HepG2 (cell line): ENCODE measurements around the gene SLC39A8. TPM values are rescaled to one million over a fixed set of nuclear protein-coding genes. Genes with fewer than 3 reads are reported as not detected.
A peak's percentile ranks its signal among the peaks of the same experiment; 100 is the strongest.

Source experiments
- ATAC-seq: fragments of 200-7000 bp; cut with Tn5 transposase; 3 replicates; pipeline ENCODE4 v1.9.1; 2020; ENCODE audit warnings: mild to moderate bottlenecking, moderate library complexity
- BruUV-seq: library from RNA; stranded (reverse); fragments of 400-500 nt; replicated peaks from 2 replicates; lab custom pipeline; 2021; lab: Mats Ljungman, UMichigan
- CTCF ChIA-PET: fragments of 300-600 bp; formaldehyde crosslinking; extraction: SDS; loops from one replicate; lab custom pipeline; 2021; ENCODE audit warnings: low total read pairs, inconsistent platforms, low intra/inter-chr PET ratio; lab: Yijun Ruan, JAX
- POLR2A ChIA-PET: fragments of 350-600 bp; sonication (Branson Sonifier 250); formaldehyde crosslinking; loops from one replicate; lab custom pipeline; 2020; ENCODE audit warnings: antibody characterized with exemption, inconsistent platforms; lab: Yijun Ruan, JAX
- DNase-seq: peaks from one replicate; pipeline ENCODE4 v3.0.0-alpha.2; 2015; ENCODE audit warnings: low spot score
- FAIRE-seq: peaks from 3 replicates; lab custom pipeline; 2011; peaks lifted over from hg19 to GRCh38; lab: Jason Lieb, UNC
- H2AFZ ChIP-seq: one replicate; pipeline ENCODE4 v1.6.1; 2011; ENCODE audit warnings: low read length, inconsistent platforms
- H3K27ac ChIP-seq: fragments of 300-600 bp; 3 replicates; pipeline ENCODE4 v1.8.0; 2011; ENCODE audit warnings: mixed run types, mild to moderate bottlenecking, mixed read lengths, low read length, inconsistent platforms; ENCODE audit not compliant: insufficient read depth; ENCODE audit errors: extremely low read length
- H3K27me3 ChIP-seq, 2 experiments: fragments of 200-600 bp in 1 of 2; 2 replicates in 1 of 2; 3 replicates in 1 of 2; pipeline versions ENCODE4 v1.6.0 to v1.8.0; 2011; ENCODE audit warnings: low read length in 2 of 2, mild to moderate bottlenecking in 2 of 2, moderate library complexity in 2 of 2, inconsistent platforms in 1 of 2; ENCODE audit not compliant: insufficient read depth in 2 of 2, control insufficient read depth in 1 of 2
- H3K36me3 ChIP-seq, 2 experiments: fragments of 200-600 bp in 1 of 2; replicated peaks in 1 of 2; 2 replicates in 1 of 2; 3 replicates in 1 of 2; pipeline versions ENCODE4 v1.5.1 to v1.8.0; 2011; ENCODE audit warnings: low read length in 2 of 2, inconsistent platforms in 1 of 2; ENCODE audit not compliant: insufficient read depth in 2 of 2, control insufficient read depth in 1 of 2
- H3K4me1 ChIP-seq: 2 replicates; pipeline ENCODE4 v1.5.1; 2012; ENCODE audit warnings: low read length, inconsistent platforms; ENCODE audit not compliant: insufficient read depth
- H3K4me2 ChIP-seq: 2 replicates; pipeline ENCODE4 v1.6.0; 2011; ENCODE audit warnings: low read depth, low read length, inconsistent platforms
- H3K4me3 ChIP-seq, 3 experiments: fragments of 200-600 bp in 1 of 3; sonication (generic), shearing (Covaris generic) in 1 of 3; replicated peaks in 1 of 3; 2 replicates each; pipeline ENCODE4 v1.5.1; 2011 to 2016; ENCODE audit warnings: low read length in 3 of 3, inconsistent platforms in 2 of 3, low read depth in 2 of 3, mild to moderate bottlenecking in 2 of 3, control low read depth in 1 of 3, mixed read lengths in 1 of 3; ENCODE audit not compliant: insufficient read depth in 1 of 3
- H3K79me2 ChIP-seq: one replicate; pipeline ENCODE4 v1.6.1; 2011; ENCODE audit warnings: low read length, inconsistent platforms; ENCODE audit not compliant: insufficient read depth
- H3K9ac ChIP-seq: 2 replicates; pipeline ENCODE4 v1.6.0; 2011; ENCODE audit warnings: mild to moderate bottlenecking, low read depth, low read length, inconsistent platforms; ENCODE audit not compliant: insufficient read depth
- H3K9me3 ChIP-seq: 2 replicates; pipeline ENCODE4 v1.5.1; 2012; ENCODE audit warnings: mild to moderate bottlenecking, low read length
- H4K20me1 ChIP-seq: 2 replicates; pipeline ENCODE4 v1.6.0; 2011; ENCODE audit warnings: inconsistent platforms, mild to moderate bottlenecking, low read length, moderate library complexity; ENCODE audit not compliant: insufficient read depth
- BRD4 ChIP-seq: sonication (generic); formaldehyde crosslinking; IDR thresholded peaks from 2 replicates; pipeline ENCODE4 v1.4.0; 2020; ENCODE audit warnings: missing genetic modification reagents
- GTF3A ChIP-seq: sonication (generic); formaldehyde crosslinking; conservative IDR thresholded peaks from 2 replicates; pipeline ENCODE4 v1.4.0; 2020; ENCODE audit warnings: mild to moderate bottlenecking, missing genetic modification reagents
- KAT7 ChIP-seq: IDR thresholded peaks from 2 replicates; pipeline ENCODE4 v1.6.1; 2018; ENCODE audit warnings: borderline replicate concordance, missing compliant biosample characterization
- KLF15 ChIP-seq: sonication (generic); formaldehyde crosslinking; IDR thresholded peaks from 2 replicates; pipeline ENCODE4 v1.8.1; 2023; ENCODE audit warnings: borderline replicate concordance, mild to moderate bottlenecking, inconsistent platforms, missing genetic modification reagents, mixed read lengths
- MEIS1 ChIP-seq: sonication (generic); formaldehyde crosslinking; IDR thresholded peaks from 2 replicates; pipeline ENCODE4 v1.9.0; 2021; ENCODE audit warnings: mild to moderate bottlenecking, missing genetic modification reagents, moderate library complexity, borderline replicate concordance
- NPAS2 ChIP-seq: sonication (generic); formaldehyde crosslinking; IDR thresholded peaks from 2 replicates; pipeline ENCODE4 v1.8.0; 2022; ENCODE audit warnings: mild to moderate bottlenecking, missing genetic modification reagents, borderline replicate concordance
- PAX8 ChIP-seq: sonication (generic); formaldehyde crosslinking; IDR thresholded peaks from 2 replicates; pipeline ENCODE4 v1.8.0; 2022; ENCODE audit warnings: mild to moderate bottlenecking, missing genetic modification reagents, borderline replicate concordance
- PITX1 ChIP-seq: sonication (generic); formaldehyde crosslinking; IDR thresholded peaks from 2 replicates; pipeline ENCODE4 v1.5.1; 2020; ENCODE audit warnings: mild to moderate bottlenecking, missing genetic modification reagents
- PLSCR1 ChIP-seq: sonication (generic); formaldehyde crosslinking; IDR thresholded peaks from 2 replicates; pipeline ENCODE4 v1.5.0; 2020; ENCODE audit warnings: missing genetic modification reagents, mild to moderate bottlenecking, borderline replicate concordance
- RARA ChIP-seq: IDR thresholded peaks from 2 replicates; pipeline ENCODE4 v1.6.1; 2016; ENCODE audit warnings: missing genetic modification reagents, missing compliant biosample characterization
- SAP130 ChIP-seq: IDR thresholded peaks from 2 replicates; pipeline ENCODE4 v1.6.1; 2016; ENCODE audit warnings: low read depth
- SNRNP70 ChIP-seq: fragments of 200-400 bp; formaldehyde crosslinking; IDR thresholded peaks from 2 replicates; pipeline ENCODE4 v1.6.1; 2017; ENCODE audit warnings: mild to moderate bottlenecking, low read depth, low read length, moderate library complexity
- SP2 ChIP-seq: sonication (generic); formaldehyde crosslinking; IDR thresholded peaks from 2 replicates; pipeline ENCODE4 v1.5.1; 2020; ENCODE audit warnings: mild to moderate bottlenecking, missing genetic modification reagents
- ZBTB42 ChIP-seq: sonication (generic); formaldehyde crosslinking; IDR thresholded peaks from 2 replicates; pipeline ENCODE4 v1.5.0; 2020; ENCODE audit warnings: mild to moderate bottlenecking, missing genetic modification reagents
- ZIK1 ChIP-seq: sonication (generic); formaldehyde crosslinking; IDR thresholded peaks from 2 replicates; pipeline ENCODE4 v1.5.0; 2020; ENCODE audit warnings: mild to moderate bottlenecking, low read depth, missing genetic modification reagents, borderline replicate concordance
- ZNF296 ChIP-seq: sonication (generic); formaldehyde crosslinking; conservative IDR thresholded peaks from 2 replicates; pipeline ENCODE4 v1.5.0; 2020; ENCODE audit warnings: mild to moderate bottlenecking, missing genetic modification reagents
- ZNF350 ChIP-seq: sonication (generic); formaldehyde crosslinking; IDR thresholded peaks from 2 replicates; pipeline ENCODE4 v1.4.0; 2020; ENCODE audit warnings: mild to moderate bottlenecking, low read depth, missing genetic modification reagents, borderline replicate concordance
- WGBS: methylation state at CpG from one replicate; pipeline ENCODE4 v1.1.6; 2017; ENCODE audit warnings: low lambda C conversion rate; 5-methylcytosine and 5-hydroxymethylcytosine counted together
- in situ Hi-C: cut with HindIII; loops from 2 replicates; pipeline ENCODE4 v1.10.0; 2017; ENCODE audit warnings: low pct_unique_long_range_greater_than_20kb; ENCODE audit not compliant: extremely low pct_ligation_motif_present
- intact Hi-C: fragments of 100-400 bp; cut with micrococcal nuclease; formaldehyde crosslinking; loops from one replicate; pipeline ENCODE4 v1.10.0; 2022; ENCODE audit not compliant: unreplicated experiment
- polyA plus RNA-seq, 8 experiments: library from polyadenylated mRNA; depleted of rRNA in 3 of 8; stranded (reverse) in 7 of 8; unstranded in 1 of 8; fragments of >200 nt; fragmentation: Illumina TruSeq in 4 of 8; extraction: Trizol in 4 of 8; gene quantifications; 2 replicates each; pipeline versions ENCODE4 v1.2.1 to v1.2.3, GENCODE V29; 2011 to 2016; ENCODE audit warnings: low read depth in 4 of 8, missing spikeins in 1 of 8, mixed read lengths in 1 of 8; ENCODE audit not compliant: insufficient read depth in 1 of 8
- total RNA-seq, 5 experiments: library from RNA; depleted of rRNA; stranded (reverse); fragments of >200 nt; fragmentation: Illumina TruSeq; extraction: Trizol; gene quantifications; 2 replicates each; pipeline ENCODE4 v1.2.3, GENCODE V29; 2016; ENCODE audit warnings: low read depth in 1 of 5
- TF ChIP-seq, protein P1 (sequence below): sonication (generic); formaldehyde crosslinking; conservative IDR thresholded peaks from 2 replicates; pipeline ENCODE4 v1.8.0; 2022; ENCODE audit warnings: low read depth, missing genetic modification reagents
- TF ChIP-seq, protein P2 (sequence below), 2 experiments: sonication (generic) in 1 of 2; formaldehyde crosslinking in 1 of 2; IDR thresholded peaks; 2 replicates each; pipeline versions ENCODE4 v1.4.0 to v1.6.1; 2016 to 2020; ENCODE audit warnings: borderline replicate concordance in 1 of 2, low read depth in 1 of 2, mild to moderate bottlenecking in 1 of 2, missing genetic modification reagents in 1 of 2

SLC39A8 gene
- total and polyA plus RNA-seq, 2 of the 13 experiments (the other 11 are each of a cell fraction or from before 2014, with no cell fraction given) = 0.22 to 0.38 TPM

- 2% methylated on average over 9 of the region's 48 CpGs for WGBS
- FAIRE-seq (no peak), ATAC-seq (peak; percentile 90), DNase-seq (no peak)
- POLR2A ChIA-PET = no interaction called here
- intact Hi-C loops (loop anchor here (10.0 kb wide), 1 partner anchor 660 kb away; no protein-coding TSS in a partner anchor), in situ Hi-C loops (no loop called here)
- Histone ChIP-seq H3K4me3 (peak overlapping the region; percentile 48 to 72 (median 55)), H3K27me3 (peaks cover 2 to 35% of the 10 kb centered on the region in 2 experiments; a peak in 4 of 5 replicates), H3K36me3 (no peaks in the 10 kb centered on the region), H4K20me1 (no peaks in the 10 kb centered on the region), H3K9ac (no peak overlapping the region), H3K79me2 (no peaks in the 10 kb centered on the region), H3K27ac (no peak overlapping the region), H3K9me3 (no peaks in the 10 kb centered on the region), H3K4me1 (peaks cover 23% of the 10 kb centered on the region), H2AFZ (no peak overlapping the region), H3K4me2 (peak overlapping the region; percentile 98)
- no TSS peak for BruUV-seq
- CTCF ChIA-PET = interaction anchor here (2.1 kb wide), 1 partner anchor 87 kb away, joined by 10 read pairs; no protein-coding TSS in a partner anchor
- TF ChIP-seq PAX8 (no peak), PITX1 (CRISPR knock-in tag) (no peak), SP2 (no peak), ZIK1 (CRISPR knock-in tag) (no peak), ZBTB42 (peak; percentile 49; the same call in 1 of the 2 replicates), NPAS2 (CRISPR knock-in tag) (no peak), RARA (CRISPR knock-in tag) (no peak), GTF3A (no peak), BRD4 (no peak), KLF15 (CRISPR knock-in tag) (0 out of 2 replicates have a peak, but pooled peaks have one; percentile 20), SNRNP70 (no peak), MEIS1 (CRISPR knock-in tag) (no peak), PLSCR1 (no peak), ZNF296 (CRISPR knock-in tag) (no peak), KAT7 (CRISPR knock-in tag) (no peak), SAP130 (CRISPR knock-in tag) (no peak; the same call in 1 of the 2 replicates), ZNF350 (no peak)
- TF ChIP-seq, protein P1, sequence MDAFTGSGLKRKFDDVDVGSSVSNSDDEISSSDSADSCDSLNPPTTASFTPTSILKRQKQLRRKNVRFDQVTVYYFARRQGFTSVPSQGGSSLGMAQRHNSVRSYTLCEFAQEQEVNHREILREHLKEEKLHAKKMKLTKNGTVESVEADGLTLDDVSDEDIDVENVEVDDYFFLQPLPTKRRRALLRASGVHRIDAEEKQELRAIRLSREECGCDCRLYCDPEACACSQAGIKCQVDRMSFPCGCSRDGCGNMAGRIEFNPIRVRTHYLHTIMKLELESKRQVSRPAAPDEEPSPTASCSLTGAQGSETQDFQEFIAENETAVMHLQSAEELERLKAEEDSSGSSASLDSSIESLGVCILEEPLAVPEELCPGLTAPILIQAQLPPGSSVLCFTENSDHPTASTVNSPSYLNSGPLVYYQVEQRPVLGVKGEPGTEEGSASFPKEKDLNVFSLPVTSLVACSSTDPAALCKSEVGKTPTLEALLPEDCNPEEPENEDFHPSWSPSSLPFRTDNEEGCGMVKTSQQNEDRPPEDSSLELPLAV (CRISPR knock-in tag) = no peak
- TF ChIP-seq, protein P2, sequence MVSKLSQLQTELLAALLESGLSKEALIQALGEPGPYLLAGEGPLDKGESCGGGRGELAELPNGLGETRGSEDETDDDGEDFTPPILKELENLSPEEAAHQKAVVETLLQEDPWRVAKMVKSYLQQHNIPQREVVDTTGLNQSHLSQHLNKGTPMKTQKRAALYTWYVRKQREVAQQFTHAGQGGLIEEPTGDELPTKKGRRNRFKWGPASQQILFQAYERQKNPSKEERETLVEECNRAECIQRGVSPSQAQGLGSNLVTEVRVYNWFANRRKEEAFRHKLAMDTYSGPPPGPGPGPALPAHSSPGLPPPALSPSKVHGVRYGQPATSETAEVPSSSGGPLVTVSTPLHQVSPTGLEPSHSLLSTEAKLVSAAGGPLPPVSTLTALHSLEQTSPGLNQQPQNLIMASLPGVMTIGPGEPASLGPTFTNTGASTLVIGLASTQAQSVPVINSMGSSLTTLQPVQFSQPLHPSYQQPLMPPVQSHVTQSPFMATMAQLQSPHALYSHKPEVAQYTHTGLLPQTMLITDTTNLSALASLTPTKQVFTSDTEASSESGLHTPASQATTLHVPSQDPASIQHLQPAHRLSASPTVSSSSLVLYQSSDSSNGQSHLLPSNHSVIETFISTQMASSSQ (IDR thresholded peaks at IDR 0.05; ENCODE audit: low read depth) = no peak
- TF ChIP-seq, protein P2 (CRISPR knock-in tag; IDR thresholded peaks at IDR 0.05; ENCODE audit: borderline replicate concordance) = no peak
These were observed 745 bp downstream of the SLC39A8 start for GRCh38 chr4:102344520-102344953.
